K562 (cell line): Measurements from ENCODE around the gene GOLGA5. TPM values are rescaled to one million over a fixed set of nuclear protein-coding genes. Genes with fewer than 3 reads are reported as not detected.

Experiments used
- CEBPB ChIP-seq: fragments of 450-650 bp; IDR thresholded peaks from 2 replicates; pipeline ENCODE4 v1.6.1; 2016; ENCODE audit warnings: missing genetic modification characterization, missing compliant biosample characterization
- MGA ChIP-seq: fragments of 450-650 bp; IDR thresholded peaks from 2 replicates; pipeline ENCODE4 v1.6.1; 2016; ENCODE audit warnings: mild to moderate bottlenecking, moderate library complexity
- NCOA2 ChIP-seq, 2 experiments: fragments of 450-650 bp; IDR thresholded peaks; 2 replicates each; pipeline ENCODE4 v1.6.1; 2018; ENCODE audit warnings: mild to moderate bottlenecking in 2 of 2, moderate library complexity in 1 of 2; ENCODE audit not compliant: partially characterized antibody in 2 of 2
- ZBTB33 ChIP-seq: sonication (generic); formaldehyde crosslinking; IDR thresholded peaks from 2 replicates; pipeline ENCODE4 v1.8.1; 2023; ENCODE audit warnings: mild to moderate bottlenecking, missing genetic modification reagents
- ZNF395 ChIP-seq: fragments of 200-800 bp; sonication (Bioruptor generic); IDR thresholded peaks from 2 replicates; pipeline ENCODE4 v1.6.1; 2017; ENCODE audit warnings: missing genetic modification characterization, missing compliant biosample characterization
- ZNF592 ChIP-seq: fragments of 450-650 bp; IDR thresholded peaks from 2 replicates; pipeline ENCODE4 v1.6.1; 2017; ENCODE audit warnings: antibody characterized with exemption, mild to moderate bottlenecking
- polyA plus RNA-seq, 8 experiments: library from polyadenylated mRNA; depleted of rRNA in 4 of 8; stranded (reverse) in 5 of 8; unstranded in 3 of 8; fragments of >200 nt; fragmentation: Nextera tagmentation in 2 of 8; fragmentation: Illumina TruSeq in 1 of 8; extraction: Ambion mirVana in 2 of 8; extraction: Trizol in 1 of 8; gene quantifications; 2 replicates each; pipeline versions ENCODE4 v1.2.1 to v1.2.3, GENCODE V29; 2011 to 2014; ENCODE audit warnings: inconsistent platforms in 1 of 8, missing spikeins in 1 of 8
- total RNA-seq, 7 experiments: library from RNA; depleted of rRNA in 6 of 7; stranded (reverse); fragments of >200 nt in 6 of 7; fragmentation: Illumina TruSeq in 2 of 7; extraction: Trizol in 2 of 7; gene quantifications; 2 replicates each; pipeline versions ENCODE4 v1.2.1 to v1.2.3, GENCODE V29; 2011 to 2021; ENCODE audit warnings: low replicate concordance in 1 of 7

GOLGA5 gene
- total and polyA plus RNA-seq, 9 of the 15 experiments (the other 6 are each of a cell fraction or from before 2014, with no cell fraction given): 5.7 to 19.6 (median 12.7) TPM

GRCh38 chr14:92793709-92794546, at the start of gene GOLGA5 (continued):
- TF ChIP-seq ZBTB33 (CRISPR knock-in tag) (peak; percentile 87), CEBPB (tag) (peak; percentile 97), ZNF395 (CRISPR knock-in tag) (peak; percentile 56; the same call in 1 of the 2 replicates), NCOA2 (IDR thresholded peaks at IDR 0.05; ENCODE audit: partially characterized antibody in 2 of 2) (peak in 1 of 2 experiments; percentile 95), MGA (peak; percentile 97), ZNF592 (peak; percentile 79)
